Measurements from ENCODE around the gene KLHL1.
"Not testable (repeated sequence)": the region's sequence is repeated elsewhere in the genome, so short reads cannot be mapped to it uniquely, and the experiment has no call there.

Gene KLHL1

GRCh38 chr13:70108356-70109105 is at the start of gene KLHL1:
Gene KLHL1, minus strand, starts transcription at chr13:70108452. Its CDS starts 753 bp downstream, at chr13:70107699.
- DNase-seq, result no peak

- not testable (repeated sequence) for DNase-seq
Observed at GRCh38 chr13:70142658-70143057, 34.4 kb upstream of the KLHL1 start.

GRCh38 chr13:70128098-70128497 is 19.8 kb upstream of the KLHL1 start:
- DNase-seq, result no peak

GRCh38 chr13:70125693-70126092 is 17.4 kb upstream of the KLHL1 start:
- no peak for DNase-seq

- DNase-seq, result no peak
Observed at GRCh38 chr13:70117338-70117905, 9.2 kb upstream of the KLHL1 start.

- no peak for DNase-seq
Observed at GRCh38 chr13:70107498-70108281, 562 bp downstream of the KLHL1 start, which contains the start of gene ATXN8OS. Gene ATXN8OS, plus strand, starts transcription at chr13:70107826.

GRCh38 chr13:70107125-70107497 is 1.1 kb downstream of the KLHL1 start:
- DNase-seq, result no peak

- no peak for DNase-seq
Observed at GRCh38 chr13:70104481-70104880, 3.8 kb downstream of the KLHL1 start.

GRCh38 chr13:70098669-70099068 is 9.6 kb downstream of the KLHL1 start:
- DNase-seq, result no peak

GRCh38 chr13:70090036-70090723 is 18.1 kb downstream of the KLHL1 start:
- no peak for DNase-seq

- no peak for DNase-seq
Observed at GRCh38 chr13:70088926-70089325, 19.3 kb downstream of the KLHL1 start.

GRCh38 chr13:70087247-70087646 is 21.0 kb downstream of the KLHL1 start:
- no peak for DNase-seq

GRCh38 chr13:70080012-70080411 is 28.2 kb downstream of the KLHL1 start:
- DNase-seq, result no peak

- DNase-seq, result no peak
Observed at GRCh38 chr13:70054572-70054971, 53.7 kb downstream of the KLHL1 start.

GRCh38 chr13:70051531-70051930 is 56.7 kb downstream of the KLHL1 start:
- DNase-seq, result no peak

GRCh38 chr13:70043685-70044084 is 64.6 kb downstream of the KLHL1 start:
- DNase-seq, result no peak

- DNase-seq, result no peak
Observed at GRCh38 chr13:70042193-70042592, 66.1 kb downstream of the KLHL1 start.

GRCh38 chr13:70034286-70034685 is 74.0 kb downstream of the KLHL1 start:
- DNase-seq, result no peak

GRCh38 chr13:70027551-70027950 is 80.7 kb downstream of the KLHL1 start:
- no peak for DNase-seq

- no peak for DNase-seq
Observed at GRCh38 chr13:70023516-70023915, 84.7 kb downstream of the KLHL1 start.

GRCh38 chr13:70022646-70023045 is 85.6 kb downstream of the KLHL1 start:
- no peak for DNase-seq

- no peak for DNase-seq
Observed at GRCh38 chr13:70016116-70016515, 92.1 kb downstream of the KLHL1 start.

GRCh38 chr13:70014337-70014736 is 93.9 kb downstream of the KLHL1 start:
- DNase-seq, result no peak
